ENCODE results near the gene ERBB3.
"Not testable (repeated sequence)": the region's sequence is repeated elsewhere in the genome, so short reads cannot be mapped to it uniquely, and the experiment has no call there.

ERBB3 gene

GRCh38 chr12:56110571-56110970 is 30.6 kb downstream of the ERBB3 start:
- DNase-seq (ENCODE audit: low read depth, low spot score) = no peak

- DNase-seq (ENCODE audit: low read depth, low spot score) = no peak
Observed at GRCh38 chr12:56114084-56114483, 34.1 kb downstream of the ERBB3 start.

- no peak for DNase-seq (ENCODE audit: low read depth, low spot score)
Observed at GRCh38 chr12:56115329-56115728, 35.4 kb downstream of the ERBB3 start.

- DNase-seq (ENCODE audit: low read depth, low spot score) = peak; percentile 91
Observed at GRCh38 chr12:56116267-56117081, 36.5 kb downstream of the ERBB3 start, which contains the start of gene RPL41. TSS of gene RPL41 (plus strand) at chr12:56116633.

GRCh38 chr12:56117082-56117706 is 37.2 kb downstream of the ERBB3 start:
- not testable (repeated sequence) for DNase-seq (ENCODE audit: low read depth, low spot score)

- peak; percentile 98 for DNase-seq (ENCODE audit: low read depth, low spot score)
Observed at GRCh38 chr12:56117778-56118687, 38.1 kb downstream of the ERBB3 start, which contains the start of gene ZC3H10. TSS of gene ZC3H10 (plus strand) at chr12:56118266. CDS start at chr12:56120563, 2,297 bp downstream.

- no peak for DNase-seq (ENCODE audit: low read depth, low spot score)
Observed at GRCh38 chr12:56118688-56119357, 38.9 kb downstream of the ERBB3 start.

- DNase-seq (ENCODE audit: low read depth, low spot score) = peak; percentile 79
Observed at GRCh38 chr12:56119361-56119796, 39.4 kb downstream of the ERBB3 start.

- no peak for DNase-seq (ENCODE audit: low read depth, low spot score)
Observed at GRCh38 chr12:56120158-56120846, 40.3 kb downstream of the ERBB3 start.

- DNase-seq (ENCODE audit: low read depth, low spot score) = no peak
Observed at GRCh38 chr12:56121204-56121870, 41.4 kb downstream of the ERBB3 start.

GRCh38 chr12:56122637-56123036 is 42.7 kb downstream of the ERBB3 start:
- no peak for DNase-seq (ENCODE audit: low read depth, low spot score)

GRCh38 chr12:56124133-56124532 is 44.2 kb downstream of the ERBB3 start:
- no peak for DNase-seq (ENCODE audit: low read depth, low spot score)

GRCh38 chr12:56126732-56127239 is 46.8 kb downstream of the ERBB3 start:
- DNase-seq (ENCODE audit: low read depth, low spot score) = no peak

GRCh38 chr12:56127485-56127887 is 47.5 kb downstream of the ERBB3 start:
- no peak for DNase-seq (ENCODE audit: low read depth, low spot score)

- peak; percentile 99 for DNase-seq (ENCODE audit: low read depth, low spot score)
Observed at GRCh38 chr12:56127888-56128669, 48.1 kb downstream of the ERBB3 start, which contains the start of gene ESYT1. TSS of gene ESYT1 (plus strand) at chr12:56128267. CDS start at chr12:56128320, 53 bp downstream.

GRCh38 chr12:56128670-56129205 is 48.8 kb downstream of the ERBB3 start:
- DNase-seq (ENCODE audit: low read depth, low spot score) = no peak

- DNase-seq (ENCODE audit: low read depth, low spot score) = no peak
Observed at GRCh38 chr12:56129206-56129941, 49.4 kb downstream of the ERBB3 start.

GRCh38 chr12:56129942-56130495 is 50.1 kb downstream of the ERBB3 start:
- DNase-seq (ENCODE audit: low read depth, low spot score) = no peak

Measured in smooth muscle cell of the brain vasculature (primary cell).